Prostate gland (tissue), 2 donors: ENCODE results near the gene PPP1R14C.

ENCODE experiments used
- POLR2AphosphoS5 ChIP-seq: sonication (generic); formaldehyde crosslinking; IDR thresholded peaks from one replicate; pipeline ENCODE4 v1.6.1; 2017; ENCODE audit warnings: antibody characterized with exemption
- TF ChIP-seq, protein P1 (sequence below), 4 experiments: fragments of 200-600 bp in 2 of 4; fragments of 450-650 bp in 2 of 4; sonication (generic) in 2 of 4; IDR thresholded peaks; 1 replicate in 3 of 4; 2 replicates in 1 of 4; pipeline ENCODE4 v1.5.1; 2016 to 2019; ENCODE audit warnings: antibody characterized with exemption in 4 of 4, mild to moderate bottlenecking in 2 of 4, moderate library complexity in 2 of 4

DNA sequence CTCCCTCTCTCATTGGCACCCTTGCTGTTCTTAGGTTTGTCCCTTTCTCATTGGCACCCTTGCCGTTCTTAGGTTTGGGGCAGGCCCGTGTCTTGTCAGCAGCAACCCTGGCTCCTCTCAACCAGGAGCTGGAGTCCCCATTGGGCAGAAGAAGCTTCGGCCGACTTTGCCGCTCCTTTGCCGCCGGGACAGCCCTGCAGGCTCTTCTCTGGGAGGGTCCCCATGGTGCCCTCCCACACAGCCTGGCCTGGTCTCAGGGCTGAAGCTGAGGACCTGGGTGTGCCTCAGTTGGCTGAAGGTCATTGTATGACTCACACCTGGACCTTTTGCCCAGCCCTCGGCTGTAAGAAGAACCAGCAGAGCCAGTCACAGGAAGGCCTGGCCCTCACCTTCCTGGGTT lies 59.6 kb downstream of the PPP1R14C start:
- no peak for TF ChIP-seq POLR2AphosphoS5
- TF ChIP-seq, protein P1, sequence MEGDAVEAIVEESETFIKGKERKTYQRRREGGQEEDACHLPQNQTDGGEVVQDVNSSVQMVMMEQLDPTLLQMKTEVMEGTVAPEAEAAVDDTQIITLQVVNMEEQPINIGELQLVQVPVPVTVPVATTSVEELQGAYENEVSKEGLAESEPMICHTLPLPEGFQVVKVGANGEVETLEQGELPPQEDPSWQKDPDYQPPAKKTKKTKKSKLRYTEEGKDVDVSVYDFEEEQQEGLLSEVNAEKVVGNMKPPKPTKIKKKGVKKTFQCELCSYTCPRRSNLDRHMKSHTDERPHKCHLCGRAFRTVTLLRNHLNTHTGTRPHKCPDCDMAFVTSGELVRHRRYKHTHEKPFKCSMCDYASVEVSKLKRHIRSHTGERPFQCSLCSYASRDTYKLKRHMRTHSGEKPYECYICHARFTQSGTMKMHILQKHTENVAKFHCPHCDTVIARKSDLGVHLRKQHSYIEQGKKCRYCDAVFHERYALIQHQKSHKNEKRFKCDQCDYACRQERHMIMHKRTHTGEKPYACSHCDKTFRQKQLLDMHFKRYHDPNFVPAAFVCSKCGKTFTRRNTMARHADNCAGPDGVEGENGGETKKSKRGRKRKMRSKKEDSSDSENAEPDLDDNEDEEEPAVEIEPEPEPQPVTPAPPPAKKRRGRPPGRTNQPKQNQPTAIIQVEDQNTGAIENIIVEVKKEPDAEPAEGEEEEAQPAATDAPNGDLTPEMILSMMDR (IDR thresholded peaks at IDR 0.05), result no peak
